H1 (cell line): Measurements from ENCODE around the gene GAK. TPM values are rescaled to one million over a fixed set of nuclear protein-coding genes. Genes with fewer than 3 reads are reported as not detected.

Experiments
- CTCF ChIA-PET: fragments of 300-600 bp; sonication (Branson Sonifier 250); formaldehyde crosslinking; loops from one replicate; lab custom pipeline; 2021; ENCODE audit not compliant: partially characterized antibody; lab: Charles Lee
- POLR2A ChIA-PET: fragments of 300-600 bp; sonication (Branson Sonifier 250); formaldehyde crosslinking; loops from one replicate; lab custom pipeline; 2021; ENCODE audit warnings: inconsistent platforms; ENCODE audit not compliant: partially characterized antibody; lab: Charles Lee
- DNase-seq, 2 experiments: peaks; one replicate each; pipeline versions ENCODE4 v3.0.0 to v3.0.0-alpha.2; 2010 to 2022; ENCODE audit warnings: low spot score in 2 of 2, low read depth in 1 of 2, mixed read lengths in 1 of 2
- FAIRE-seq: peaks from 2 replicates; lab custom pipeline; 2011; peaks lifted over from hg19 to GRCh38; lab: Jason Lieb, UNC
- H2AFZ ChIP-seq: 2 replicates; pipeline ENCODE4 v1.8.1; 2012; ENCODE audit warnings: low read length, inconsistent platforms
- H2AK5ac ChIP-seq: 2 replicates; pipeline ENCODE4 v1.6.1; 2013; ENCODE audit warnings: low read depth, low read length
- H2BK120ac ChIP-seq: replicated peaks from 2 replicates; pipeline ENCODE3; 2013; ENCODE audit warnings: low read depth, low read length, inconsistent platforms
- H2BK12ac ChIP-seq: 2 replicates; pipeline ENCODE4 v1.6.1; 2013; ENCODE audit warnings: low read depth, low read length
- H2BK15ac ChIP-seq: 2 replicates; pipeline ENCODE4 v1.6.1; 2013; ENCODE audit warnings: low read length
- H2BK20ac ChIP-seq: 2 replicates; pipeline ENCODE4 v1.6.1; 2013; ENCODE audit warnings: low read length
- H2BK5ac ChIP-seq: 2 replicates; pipeline ENCODE4 v1.6.1; 2013; ENCODE audit warnings: low read depth, low read length
- H3K14ac ChIP-seq: 2 replicates; pipeline ENCODE4 v1.6.1; 2013; ENCODE audit warnings: inconsistent platforms; ENCODE audit not compliant: insufficient read length
- H3K18ac ChIP-seq: 2 replicates; pipeline ENCODE4 v1.6.1; 2013; ENCODE audit warnings: low read length; ENCODE audit errors: extremely low read depth
- H3K23ac ChIP-seq: 2 replicates; pipeline ENCODE4 v1.6.1; 2013; ENCODE audit warnings: inconsistent platforms; ENCODE audit not compliant: insufficient read length
- H3K23me2 ChIP-seq: 2 replicates; pipeline ENCODE4 v1.6.1; 2013; ENCODE audit warnings: low read depth, low read length
- H3K27ac ChIP-seq: 2 replicates; pipeline ENCODE4 v1.6.1; 2011; ENCODE audit warnings: low read depth, low read length, inconsistent platforms
- H3K27me3 ChIP-seq, 4 experiments: replicated peaks in 1 of 4; 1 replicate in 1 of 4; 2 replicates in 3 of 4; pipeline versions ENCODE4 v1.6.1 to v1.8.1; 2011 to 2013; ENCODE audit warnings: low read length in 3 of 4, mild to moderate bottlenecking in 3 of 4, inconsistent platforms in 2 of 4, mixed read lengths in 2 of 4, moderate library complexity in 1 of 4; ENCODE audit not compliant: control insufficient read depth in 3 of 4, insufficient read depth in 3 of 4; ENCODE audit errors: extremely low read depth in 1 of 4
- H3K36me3 ChIP-seq, 4 experiments: 2 replicates each; pipeline versions ENCODE4 v1.6.1 to v1.8.1; 2011 to 2013; ENCODE audit warnings: mild to moderate bottlenecking in 4 of 4, low read length in 3 of 4, moderate library complexity in 2 of 4, control low read depth in 1 of 4, inconsistent platforms in 1 of 4; ENCODE audit not compliant: insufficient read depth in 4 of 4, control insufficient read depth in 2 of 4
- H3K4ac ChIP-seq: replicated peaks from 2 replicates; pipeline ENCODE3; 2013; ENCODE audit warnings: low read length, low read depth, mixed read lengths, inconsistent platforms; ENCODE audit not compliant: insufficient read length
- H3K4me1 ChIP-seq, 4 experiments: replicated peaks in 1 of 4; 1 replicate in 1 of 4; 2 replicates in 3 of 4; pipeline versions ENCODE4 v1.6.1 to v1.8.1; 2011 to 2013; ENCODE audit warnings: low read length in 3 of 4, inconsistent platforms in 2 of 4, mixed read lengths in 1 of 4; ENCODE audit not compliant: insufficient read depth in 4 of 4, control insufficient read depth in 3 of 4
- H3K4me2 ChIP-seq, 2 experiments: 2 replicates each; pipeline versions ENCODE4 v1.6.1 to v1.8.1; 2011 to 2013; ENCODE audit warnings: low read depth in 2 of 2, low read length in 2 of 2, control low read depth in 1 of 2, inconsistent platforms in 1 of 2, mild to moderate bottlenecking in 1 of 2; ENCODE audit not compliant: insufficient read depth in 1 of 2
- H3K4me3 ChIP-seq, 4 experiments: fragments of 200-600, 300-600 bp in 1 of 4; sonication (generic), shearing (Covaris generic), sonication (Bioruptor Twin) in 1 of 4; 2 replicates each; pipeline versions ENCODE4 v1.5.1 to v1.8.1; 2011 to 2016; ENCODE audit warnings: low read length in 4 of 4, low read depth in 3 of 4, control low read depth in 2 of 4, inconsistent platforms in 2 of 4, mild to moderate bottlenecking in 2 of 4, mixed read lengths in 1 of 4, moderate library complexity in 1 of 4; ENCODE audit not compliant: insufficient read depth in 2 of 4; ENCODE audit errors: extremely low read depth in 1 of 4
- H3K56ac ChIP-seq: replicated peaks from 2 replicates; pipeline ENCODE3; 2013; ENCODE audit warnings: low read depth, mild to moderate bottlenecking, mixed read lengths, low read length, inconsistent platforms; ENCODE audit not compliant: insufficient read length
- H3K79me1 ChIP-seq: 2 replicates; pipeline ENCODE4 v1.6.1; 2013; ENCODE audit warnings: low read depth, low read length, control low read depth
- H3K79me2 ChIP-seq, 2 experiments: 2 replicates each; pipeline versions ENCODE4 v1.6.1 to v1.8.1; 2012 to 2013; ENCODE audit warnings: low read length in 2 of 2, mild to moderate bottlenecking in 2 of 2, inconsistent platforms in 1 of 2; ENCODE audit not compliant: insufficient read depth in 2 of 2, control insufficient read depth in 1 of 2
- H3K9ac ChIP-seq, 4 experiments: replicated peaks in 1 of 4; 1 replicate in 1 of 4; 2 replicates in 3 of 4; pipeline versions ENCODE4 v1.6.1 to v1.8.1; 2011 to 2013; ENCODE audit warnings: low read depth in 3 of 4, low read length in 3 of 4, control low read depth in 2 of 4, mild to moderate bottlenecking in 2 of 4, moderate library complexity in 2 of 4, inconsistent platforms in 1 of 4; ENCODE audit errors: extremely low read depth in 1 of 4
- H3K9me3 ChIP-seq, 2 experiments: 2 replicates each; pipeline versions ENCODE4 v1.6.1 to v1.8.1; 2012 to 2013; ENCODE audit warnings: mild to moderate bottlenecking in 2 of 2, moderate library complexity in 2 of 2, control low read depth in 1 of 2, inconsistent platforms in 1 of 2, low read depth in 1 of 2, low read length in 1 of 2, mixed read lengths in 1 of 2; ENCODE audit not compliant: insufficient read depth in 2 of 2
- H4K20me1 ChIP-seq, 2 experiments: replicated peaks in 1 of 2; 2 replicates each; pipeline versions ENCODE3 to v1.8.1; 2011 to 2013; ENCODE audit warnings: inconsistent platforms in 2 of 2, low read length in 2 of 2, mild to moderate bottlenecking in 1 of 2; ENCODE audit not compliant: insufficient read depth in 2 of 2, control insufficient read depth in 1 of 2
- H4K5ac ChIP-seq: 2 replicates; pipeline ENCODE4 v1.6.1; 2013; ENCODE audit warnings: low read length, low read depth, mixed read lengths, inconsistent platforms; ENCODE audit not compliant: insufficient read length
- H4K8ac ChIP-seq: 2 replicates; pipeline ENCODE4 v1.8.0; 2013; ENCODE audit warnings: mild to moderate bottlenecking, moderate library complexity, low read length, inconsistent platforms; ENCODE audit not compliant: insufficient read depth; ENCODE audit errors: extremely low read depth
- H4K91ac ChIP-seq: replicated peaks from 2 replicates; pipeline ENCODE3; 2013; ENCODE audit warnings: low read length, mixed read lengths, inconsistent platforms; ENCODE audit not compliant: insufficient read length
- EZH2 ChIP-seq: fragments of 200-600 bp; sonication (generic); IDR thresholded peaks from 2 replicates; pipeline ENCODE4 v1.7.1; 2012; ENCODE audit warnings: low read depth, mild to moderate bottlenecking, moderate library complexity, low read length, inconsistent platforms; ENCODE audit not compliant: severe bottlenecking
- NRF1 ChIP-seq: IDR thresholded peaks from 2 replicates; pipeline ENCODE4 v1.6.1; 2011; ENCODE audit warnings: mild to moderate bottlenecking, low read depth, low read length, improper control_type of control experiment
- POLR2AphosphoS5 ChIP-seq: IDR thresholded peaks from 2 replicates; pipeline ENCODE4 v1.6.1; 2011; ENCODE audit warnings: low read depth, low read length
- RBBP5 ChIP-seq: IDR thresholded peaks from 2 replicates; pipeline ENCODE4 v1.7.1; 2012; ENCODE audit warnings: low read depth, mild to moderate bottlenecking, inconsistent platforms, low read length, moderate library complexity, borderline replicate concordance
- SP2 ChIP-seq: IDR thresholded peaks from 2 replicates; pipeline ENCODE4 v1.6.1; 2012; ENCODE audit warnings: mild to moderate bottlenecking, low read length, inconsistent platforms
- TEAD4 ChIP-seq: IDR thresholded peaks from 2 replicates; pipeline ENCODE4 v1.6.1; 2012; ENCODE audit warnings: low read depth, low read length, inconsistent platforms, mixed read lengths
- WGBS, 2 experiments: shearing (Covaris generic) in 1 of 2; methylation state at CpG; one replicate each; pipeline versions ENCODE4 v1.1.6 to v1.1.7; 2013 to 2015; ENCODE audit warnings: low lambda C conversion rate in 2 of 2, mixed read lengths in 2 of 2, inconsistent platforms in 1 of 2, low coverage in 1 of 2, missing lambda C conversion rate in 1 of 2; ENCODE audit not compliant: insufficient replicate concordance in 2 of 2, insufficient coverage in 1 of 2, insufficient read length in 1 of 2; ENCODE audit errors: extremely low coverage in 1 of 2, missing lambda C conversion rate in 1 of 2; 5-methylcytosine and 5-hydroxymethylcytosine counted together
- polyA plus RNA-seq, 7 experiments: library from polyadenylated mRNA; depleted of rRNA in 3 of 7; stranded (reverse) in 5 of 7; unstranded in 2 of 7; fragments of >200 nt in 5 of 7; fragments of 200-250 nt in 2 of 7; gene quantifications; 1 replicate in 5 of 7; 2 replicates in 1 of 7; 4 replicates in 1 of 7; pipeline versions ENCODE4 v1.2.1 to v1.2.3, GENCODE V29; 2011 to 2013; ENCODE audit warnings: missing spikeins in 2 of 7, mixed read lengths in 2 of 7
- total RNA-seq: library from RNA; stranded (reverse); fragmentation: NEBNext Ultra II Directional; extraction: Animal tissue kit (Norgen Biotek cat#: 25700); gene quantifications from 2 replicates; pipeline ENCODE4 v1.2.1, GENCODE V29; 2021

GAK gene
- total and polyA plus RNA-seq, 2 of the 8 experiments (the other 6 are each of a cell fraction or from before 2014, with no cell fraction given) = 31.5 to 70.8 TPM

DNA sequence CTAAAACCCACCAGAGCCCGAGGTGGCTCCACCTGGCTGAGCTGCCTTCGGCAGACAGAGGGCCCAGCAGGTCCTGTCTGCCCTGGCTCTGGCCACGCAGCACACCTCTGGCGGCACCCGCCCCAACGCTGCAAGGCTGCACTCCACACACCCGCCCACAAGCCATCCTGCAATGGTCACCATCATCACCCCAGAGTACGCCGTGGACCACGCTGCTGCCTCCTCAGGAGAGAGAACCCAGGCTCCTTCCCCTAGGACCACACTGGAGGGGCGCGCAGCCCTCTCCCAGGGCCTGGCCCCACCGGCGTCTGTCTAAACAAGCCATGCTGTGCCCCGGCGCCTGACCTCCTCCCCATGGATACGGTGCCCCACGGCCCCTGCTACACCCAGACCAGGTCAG is 66.5 kb downstream of the GAK start:
- FAIRE-seq = no peak
- peaks cover 2 to 33% (median 23%) of the 10 kb centered on the region in 4 experiments; a peak in 7 of 8 replicates for H3K36me3 ChIP-seq
- H4K91ac ChIP-seq = no peak overlapping the region
- H3K23ac ChIP-seq = no peak overlapping the region
- no peak overlapping the region for H3K4ac ChIP-seq
- H4K5ac ChIP-seq = no peak overlapping the region
- peaks cover 0 to 18% of the 10 kb centered on the region in 2 experiments for H4K20me1 ChIP-seq
- H4K8ac ChIP-seq = no peak overlapping the region
- H2BK15ac ChIP-seq = no peak overlapping the region
- ChIA-PET CTCF (interaction anchor here (1.5 to 2.3 kb wide), 4 partner anchors 10 to 36 kb away, joined by 3 to 10 read pairs (median 7); no protein-coding TSS in a partner anchor), POLR2A (no interaction called here)
- H2AK5ac ChIP-seq = no peak overlapping the region
- peaks cover 3% of the 10 kb centered on the region; the same call in 1 of the 2 replicates for H3K23me2 ChIP-seq
- H3K9me3 ChIP-seq = peaks cover 0 to 8% of the 10 kb centered on the region in 2 experiments; a peak in 1 of 4 replicates
- no peak overlapping the region for H3K27ac ChIP-seq
- H3K4me2 ChIP-seq = no peak overlapping the region
- H2BK5ac ChIP-seq = no peak overlapping the region
- H3K9ac ChIP-seq = no peak overlapping the region
- H3K79me1 ChIP-seq = peaks cover 3% of the 10 kb centered on the region
- no peaks in the 10 kb centered on the region for H3K27me3 ChIP-seq
- no peak for DNase-seq
- no peak overlapping the region for H3K56ac ChIP-seq
- no peak overlapping the region for H2AFZ ChIP-seq
- no peak overlapping the region for H2BK20ac ChIP-seq
- TF ChIP-seq RBBP5 = no peak
- TF ChIP-seq NRF1 = no peak
- TF ChIP-seq EZH2 = no peak
- no peak for TF ChIP-seq SP2
- no peak for TF ChIP-seq POLR2AphosphoS5
- no peak for TF ChIP-seq TEAD4
- no peak overlapping the region for H2BK120ac ChIP-seq
- WGBS, 2 experiments = 95% methylated on average over 13 of the region's 18 CpGs; no CpG with 5 or more reads in 1 of the 2 experiments
- H3K14ac ChIP-seq = no peak overlapping the region
- no peak overlapping the region for H3K18ac ChIP-seq
- no peaks in the 10 kb centered on the region for H3K4me1 ChIP-seq
- H3K4me3 ChIP-seq = no peak overlapping the region
- no peaks in the 10 kb centered on the region for H3K79me2 ChIP-seq
- no peak overlapping the region for H2BK12ac ChIP-seq
